Measurements from ENCODE around the gene LARGE1.

DNA sequence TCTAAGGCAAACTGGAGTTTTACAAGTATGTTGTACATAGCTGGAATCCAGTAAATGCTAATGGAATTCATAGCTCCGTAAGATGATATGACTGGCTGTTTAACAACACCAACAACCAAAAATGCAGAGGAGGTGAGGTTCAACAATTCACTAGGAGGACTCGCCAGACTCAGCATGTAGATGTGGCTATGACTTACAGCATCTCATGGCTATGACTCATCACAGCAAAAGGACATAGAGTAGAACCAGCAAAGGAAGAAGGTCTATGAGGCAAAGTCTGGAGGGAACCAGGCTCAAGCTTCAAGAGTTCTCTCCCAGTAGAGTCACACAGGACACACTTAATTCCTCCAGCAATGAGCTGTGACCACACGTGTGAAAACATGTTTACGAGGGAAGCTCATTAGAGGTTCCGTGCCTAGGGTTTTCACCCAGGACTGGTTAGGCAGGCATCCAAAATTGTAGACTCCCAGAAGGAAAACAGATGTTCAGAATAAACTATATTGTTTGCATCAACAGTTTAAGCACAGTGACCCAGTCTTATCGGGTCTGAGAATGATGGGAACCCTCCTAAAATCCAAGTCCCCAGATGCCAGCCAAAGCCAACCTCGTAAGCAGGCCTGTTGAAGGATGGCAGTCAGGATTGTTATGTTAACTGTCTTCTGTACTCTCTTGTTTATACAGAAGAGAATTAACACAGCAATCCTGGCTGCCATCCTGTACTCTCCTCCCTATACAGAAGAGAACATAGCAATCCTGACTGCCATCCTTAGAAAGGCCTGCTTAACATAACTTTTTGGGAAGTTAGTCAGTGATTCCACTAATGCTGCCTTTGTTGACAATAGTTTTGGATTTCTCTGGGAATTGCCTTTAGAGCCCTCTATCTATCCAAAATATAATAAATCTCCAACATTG, 116.6 kb downstream of the LARGE1 start:
- TF ChIP-seq, protein P1, sequence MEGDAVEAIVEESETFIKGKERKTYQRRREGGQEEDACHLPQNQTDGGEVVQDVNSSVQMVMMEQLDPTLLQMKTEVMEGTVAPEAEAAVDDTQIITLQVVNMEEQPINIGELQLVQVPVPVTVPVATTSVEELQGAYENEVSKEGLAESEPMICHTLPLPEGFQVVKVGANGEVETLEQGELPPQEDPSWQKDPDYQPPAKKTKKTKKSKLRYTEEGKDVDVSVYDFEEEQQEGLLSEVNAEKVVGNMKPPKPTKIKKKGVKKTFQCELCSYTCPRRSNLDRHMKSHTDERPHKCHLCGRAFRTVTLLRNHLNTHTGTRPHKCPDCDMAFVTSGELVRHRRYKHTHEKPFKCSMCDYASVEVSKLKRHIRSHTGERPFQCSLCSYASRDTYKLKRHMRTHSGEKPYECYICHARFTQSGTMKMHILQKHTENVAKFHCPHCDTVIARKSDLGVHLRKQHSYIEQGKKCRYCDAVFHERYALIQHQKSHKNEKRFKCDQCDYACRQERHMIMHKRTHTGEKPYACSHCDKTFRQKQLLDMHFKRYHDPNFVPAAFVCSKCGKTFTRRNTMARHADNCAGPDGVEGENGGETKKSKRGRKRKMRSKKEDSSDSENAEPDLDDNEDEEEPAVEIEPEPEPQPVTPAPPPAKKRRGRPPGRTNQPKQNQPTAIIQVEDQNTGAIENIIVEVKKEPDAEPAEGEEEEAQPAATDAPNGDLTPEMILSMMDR (IDR thresholded peaks at IDR 0.05), result no peak
- no peak for TF ChIP-seq POLR2A (IDR thresholded peaks at IDR 0.05)
